Mesothelial cell of epicardium (in vitro differentiated cells): Measurements from ENCODE around the gene PTGDR2. TPM values are rescaled to one million over a fixed set of nuclear protein-coding genes. Genes with fewer than 3 reads are reported as not detected.

Source experiments
- DNase-seq, 2 experiments: peaks; one replicate each; pipeline ENCODE4 v3.0.0; 2021; ENCODE audit warnings: low spot score in 2 of 2; ENCODE audit not compliant: unreplicated experiment in 2 of 2
- H3K27ac Mint-ChIP-seq: 2 replicates; pipeline ENCODE4 v1.8.0; 2021; ENCODE audit warnings: mixed read lengths
- H3K27me3 Mint-ChIP-seq: 2 replicates; pipeline ENCODE4 v1.8.0; 2021; ENCODE audit warnings: low read depth, mixed read lengths
- H3K36me3 Mint-ChIP-seq: 2 replicates; pipeline ENCODE4 v1.8.0; 2021; ENCODE audit warnings: mixed read lengths
- H3K4me1 Mint-ChIP-seq: 2 replicates; pipeline ENCODE4 v1.8.0; 2021; ENCODE audit warnings: mixed read lengths
- H3K4me3 Mint-ChIP-seq: 2 replicates; pipeline ENCODE4 v1.8.0; 2021; ENCODE audit warnings: mild to moderate bottlenecking, moderate library complexity, mixed read lengths
- H3K9me3 Mint-ChIP-seq: 2 replicates; pipeline ENCODE4 v1.8.0; 2021; ENCODE audit warnings: mixed read lengths
- total RNA-seq: library from RNA; stranded (reverse); gene quantifications from 3 replicates; pipeline ENCODE4 v1.2.1, GENCODE V29; 2021
- TF ChIP-seq, protein P1 (sequence below): fragments of 200-600 bp; sonication (generic); IDR thresholded peaks from one replicate; pipeline ENCODE4 v1.5.0; 2021; ENCODE audit warnings: antibody characterized with exemption; ENCODE audit not compliant: unreplicated experiment

Gene PTGDR2
- total RNA-seq, 1 donor from 2014 or later, result 0.60 TPM

DNA sequence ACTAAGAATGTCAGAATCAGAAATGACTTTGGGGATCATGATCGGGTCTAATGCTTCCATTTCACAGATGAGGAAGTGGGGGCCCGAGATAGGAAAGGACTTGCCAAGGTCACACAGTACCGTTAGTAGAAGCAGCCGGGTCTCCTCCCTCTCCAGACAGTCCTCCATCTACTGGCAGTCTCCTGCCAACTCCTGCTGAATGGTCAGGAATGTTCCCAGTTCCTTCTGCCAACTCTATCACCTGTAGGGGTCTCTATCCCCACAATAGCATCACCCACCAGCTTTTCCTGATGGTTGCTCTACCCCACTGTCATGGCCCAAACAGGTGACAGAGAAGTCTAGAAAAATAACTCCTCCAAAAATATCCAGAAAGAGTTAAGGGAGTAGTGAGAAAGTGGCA lies 37.7 kb downstream of the PTGDR2 start:
- Mint-ChIP-seq H3K36me3 (no peaks in the 10 kb centered on the region), H3K4me3 (no peak overlapping the region), H3K4me1 (no peaks in the 10 kb centered on the region), H3K27ac (no peak overlapping the region), H3K9me3 (peaks cover 12% of the 10 kb centered on the region), H3K27me3 (peaks cover 3% of the 10 kb centered on the region)
- TF ChIP-seq, protein P1, sequence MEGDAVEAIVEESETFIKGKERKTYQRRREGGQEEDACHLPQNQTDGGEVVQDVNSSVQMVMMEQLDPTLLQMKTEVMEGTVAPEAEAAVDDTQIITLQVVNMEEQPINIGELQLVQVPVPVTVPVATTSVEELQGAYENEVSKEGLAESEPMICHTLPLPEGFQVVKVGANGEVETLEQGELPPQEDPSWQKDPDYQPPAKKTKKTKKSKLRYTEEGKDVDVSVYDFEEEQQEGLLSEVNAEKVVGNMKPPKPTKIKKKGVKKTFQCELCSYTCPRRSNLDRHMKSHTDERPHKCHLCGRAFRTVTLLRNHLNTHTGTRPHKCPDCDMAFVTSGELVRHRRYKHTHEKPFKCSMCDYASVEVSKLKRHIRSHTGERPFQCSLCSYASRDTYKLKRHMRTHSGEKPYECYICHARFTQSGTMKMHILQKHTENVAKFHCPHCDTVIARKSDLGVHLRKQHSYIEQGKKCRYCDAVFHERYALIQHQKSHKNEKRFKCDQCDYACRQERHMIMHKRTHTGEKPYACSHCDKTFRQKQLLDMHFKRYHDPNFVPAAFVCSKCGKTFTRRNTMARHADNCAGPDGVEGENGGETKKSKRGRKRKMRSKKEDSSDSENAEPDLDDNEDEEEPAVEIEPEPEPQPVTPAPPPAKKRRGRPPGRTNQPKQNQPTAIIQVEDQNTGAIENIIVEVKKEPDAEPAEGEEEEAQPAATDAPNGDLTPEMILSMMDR, result no peak
- no peak for DNase-seq

DNA sequence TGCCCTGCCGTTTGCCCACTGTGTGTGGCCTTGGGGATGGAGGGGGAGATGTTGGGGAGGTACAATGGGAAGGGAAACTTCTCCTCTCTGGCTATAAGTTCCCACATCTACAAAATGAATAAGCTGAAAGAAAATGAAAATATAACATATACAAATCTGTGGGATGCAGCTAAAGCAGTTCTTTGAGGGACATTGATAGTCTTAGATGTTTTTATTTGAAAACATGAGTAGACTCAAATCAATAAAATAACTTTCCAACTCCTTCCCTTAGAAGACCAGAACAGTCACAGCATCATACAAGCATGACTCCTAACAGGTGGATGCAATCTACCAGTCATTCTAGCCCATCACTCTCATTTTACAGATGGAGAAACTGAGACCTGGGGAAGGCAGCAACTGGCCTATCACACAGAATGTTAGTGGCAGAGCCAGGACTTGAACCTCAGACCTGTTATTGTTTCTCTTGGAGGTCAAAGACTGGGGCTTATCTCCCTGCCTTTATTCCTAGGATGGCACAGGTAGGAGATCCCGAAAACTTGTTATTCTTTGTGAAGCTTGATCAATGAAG lies 39.1 kb downstream of the PTGDR2 start:
- H3K36me3 Mint-ChIP-seq, result no peaks in the 10 kb centered on the region
- DNase-seq, result no peak
- peaks cover 13% of the 10 kb centered on the region for H3K27me3 Mint-ChIP-seq
- no peak overlapping the region for H3K27ac Mint-ChIP-seq
- no peak overlapping the region for H3K4me3 Mint-ChIP-seq
- TF ChIP-seq, protein P1, result no peak
- H3K4me1 Mint-ChIP-seq, result no peaks in the 10 kb centered on the region
- peaks cover 12% of the 10 kb centered on the region for H3K9me3 Mint-ChIP-seq

DNA sequence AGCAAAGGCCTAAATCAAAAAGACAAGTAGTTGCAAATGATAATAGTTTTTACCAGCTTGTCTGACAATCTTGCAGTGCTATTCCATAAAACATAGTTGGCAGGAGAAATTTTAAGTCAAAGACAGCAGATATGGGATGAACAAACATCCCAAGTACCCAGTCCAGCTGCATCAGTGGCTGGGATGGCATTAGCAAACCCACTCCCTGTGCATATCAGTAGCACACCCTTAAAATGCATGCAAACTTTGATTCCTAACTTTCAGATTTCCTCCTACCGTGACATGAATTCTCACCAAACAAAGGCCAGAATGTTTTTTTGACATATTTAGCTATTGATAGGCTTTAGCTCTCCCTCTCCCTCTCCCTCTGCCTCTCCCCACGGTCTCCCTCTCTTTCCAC lies 41.6 kb downstream of the PTGDR2 start:
- TF ChIP-seq, protein P1, result no peak
- Mint-ChIP-seq H3K36me3 (no peaks in the 10 kb centered on the region), H3K9me3 (peaks cover 12% of the 10 kb centered on the region), H3K4me3 (no peak overlapping the region), H3K27ac (no peak overlapping the region), H3K27me3 (peaks cover 24% of the 10 kb centered on the region), H3K4me1 (no peaks in the 10 kb centered on the region)
- no peak for DNase-seq

DNA sequence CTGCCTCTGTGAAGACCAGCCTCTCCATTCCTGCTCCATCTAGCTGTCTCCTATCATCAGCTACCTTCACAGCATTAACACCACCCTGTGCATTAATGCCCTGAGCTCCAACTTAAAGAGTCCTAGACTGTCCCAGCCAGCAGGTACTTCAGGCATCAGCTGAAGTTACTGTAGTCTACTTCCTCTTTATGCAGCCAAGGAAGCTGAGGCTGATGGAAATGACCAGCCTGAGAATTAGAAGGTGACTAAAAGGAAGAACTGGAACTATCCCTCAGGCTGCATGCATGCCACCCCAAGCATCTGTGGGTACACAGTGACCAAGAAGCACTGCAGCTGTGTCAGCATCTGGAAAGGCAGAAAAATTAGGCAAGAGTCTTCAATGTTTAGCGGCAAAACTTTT lies 42.4 kb downstream of the PTGDR2 start:
- no peaks in the 10 kb centered on the region for H3K4me1 Mint-ChIP-seq
- no peaks in the 10 kb centered on the region for H3K36me3 Mint-ChIP-seq
- H3K27ac Mint-ChIP-seq, result no peak overlapping the region
- no peak overlapping the region for H3K4me3 Mint-ChIP-seq
- peaks cover 24% of the 10 kb centered on the region for H3K27me3 Mint-ChIP-seq
- DNase-seq, result no peak
- H3K9me3 Mint-ChIP-seq, result peaks cover 12% of the 10 kb centered on the region
- TF ChIP-seq, protein P1, result no peak

DNA sequence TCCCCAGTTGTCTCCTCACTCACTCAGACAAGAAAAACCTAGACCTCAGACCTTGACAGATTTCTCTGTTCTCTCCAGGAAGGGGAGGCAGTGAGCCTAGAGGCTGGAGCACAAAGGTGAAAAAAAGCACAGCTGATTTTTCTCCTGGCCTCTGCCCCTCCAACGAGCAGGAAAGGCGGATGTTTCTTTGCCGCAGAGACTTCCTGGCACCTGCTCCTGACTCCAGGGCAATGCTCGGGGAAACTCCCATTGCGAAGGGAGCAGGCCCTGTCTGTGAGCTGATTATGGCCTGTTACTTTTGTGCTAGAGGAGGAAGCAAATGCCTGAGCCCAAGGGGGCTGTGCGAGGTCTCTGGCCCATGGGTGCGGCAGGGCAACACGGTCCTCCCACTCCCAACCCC lies 45.2 kb downstream of the PTGDR2 start:
- Mint-ChIP-seq H3K4me3 (no peak overlapping the region), H3K27me3 (peaks cover 27% of the 10 kb centered on the region), H3K27ac (no peak overlapping the region), H3K9me3 (peaks cover 3% of the 10 kb centered on the region), H3K36me3 (no peaks in the 10 kb centered on the region), H3K4me1 (no peaks in the 10 kb centered on the region)
- DNase-seq, result no peak
- TF ChIP-seq, protein P1, result no peak

DNA sequence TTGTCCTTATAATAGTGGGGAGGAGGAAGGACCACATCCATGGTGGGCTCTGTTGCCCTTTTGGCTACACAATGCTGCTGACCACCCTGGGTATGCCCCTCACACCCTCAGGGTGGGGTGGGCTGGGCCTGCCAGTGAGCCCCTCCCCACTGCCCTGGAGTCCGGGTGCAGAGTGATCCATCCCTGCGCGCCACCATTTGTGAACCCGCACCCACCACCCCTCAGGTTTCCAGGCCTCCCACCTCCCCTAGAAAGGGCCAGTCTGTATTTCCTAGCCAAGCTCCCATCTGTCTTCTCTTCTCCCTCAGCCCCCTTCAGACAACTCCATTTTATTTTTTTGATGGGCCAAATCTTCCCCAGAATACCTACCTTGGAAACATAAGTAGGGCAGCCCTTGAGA lies 45.6 kb downstream of the PTGDR2 start:
- Mint-ChIP-seq H3K27ac (no peak overlapping the region), H3K27me3 (peaks cover 30% of the 10 kb centered on the region), H3K4me1 (no peaks in the 10 kb centered on the region), H3K9me3 (peaks cover 3% of the 10 kb centered on the region), H3K36me3 (no peaks in the 10 kb centered on the region), H3K4me3 (no peak overlapping the region)
- no peak for DNase-seq
- TF ChIP-seq, protein P1, result no peak
